HepG2 (cell line): Measurements from ENCODE around the gene STOML3. TPM values are rescaled to one million over a fixed set of nuclear protein-coding genes. Genes with fewer than 3 reads are reported as not detected.

Experiments
- ARNTL ChIP-seq: sonication (generic); formaldehyde crosslinking; IDR thresholded peaks from 2 replicates; pipeline ENCODE4 v1.4.0; 2020; ENCODE audit warnings: mild to moderate bottlenecking, missing genetic modification reagents
- ATF3 ChIP-seq: sonication (generic); formaldehyde crosslinking; IDR thresholded peaks from 2 replicates; pipeline ENCODE4 v1.4.0; 2020; ENCODE audit warnings: missing genetic modification reagents
- E2F1 ChIP-seq: sonication (generic); formaldehyde crosslinking; IDR thresholded peaks from 2 replicates; pipeline ENCODE4 v1.5.0; 2020; ENCODE audit warnings: missing genetic modification reagents
- FIP1L1 ChIP-seq: fragments of 200-400 bp; formaldehyde crosslinking; IDR thresholded peaks from 2 replicates; pipeline ENCODE4 v1.6.1; 2018; ENCODE audit warnings: low read depth, mild to moderate bottlenecking, low read length, moderate library complexity, borderline replicate concordance; ENCODE audit not compliant: insufficient read depth
- MEF2D ChIP-seq: sonication (generic); formaldehyde crosslinking; IDR thresholded peaks from 2 replicates; pipeline ENCODE4 v1.5.1; 2020; ENCODE audit warnings: mild to moderate bottlenecking, missing genetic modification reagents
- MLX ChIP-seq: IDR thresholded peaks from 2 replicates; pipeline ENCODE4 v1.6.1; 2016
- MNT ChIP-seq: fragments of 450-650 bp; IDR thresholded peaks from 2 replicates; pipeline ENCODE4 v1.6.1; 2016
- PRPF4 ChIP-seq: fragments of 200-400 bp; formaldehyde crosslinking; IDR thresholded peaks from 2 replicates; pipeline ENCODE4 v1.6.1; 2016; ENCODE audit warnings: low read length, low read depth; ENCODE audit not compliant: poor library complexity, severe bottlenecking
- TAF1 ChIP-seq: sonication (generic); formaldehyde crosslinking; IDR thresholded peaks from 2 replicates; pipeline ENCODE4 v1.4.0; 2020; ENCODE audit warnings: missing genetic modification reagents
- UBTF ChIP-seq: sonication (generic); formaldehyde crosslinking; IDR thresholded peaks from 2 replicates; pipeline ENCODE4 v1.4.0; 2020; ENCODE audit warnings: mild to moderate bottlenecking, missing genetic modification reagents
- ZMYM4 ChIP-seq: sonication (generic); formaldehyde crosslinking; IDR thresholded peaks from 2 replicates; pipeline ENCODE4 v1.8.1; 2023; ENCODE audit warnings: mild to moderate bottlenecking, missing genetic modification reagents
- ZNF317 ChIP-seq: sonication (generic); formaldehyde crosslinking; IDR thresholded peaks from 2 replicates; pipeline ENCODE4 v1.5.0; 2020; ENCODE audit warnings: mild to moderate bottlenecking, missing genetic modification reagents
- ZNF34 ChIP-seq: sonication (generic); formaldehyde crosslinking; IDR thresholded peaks from 2 replicates; pipeline ENCODE4 v1.4.0; 2020; ENCODE audit warnings: mild to moderate bottlenecking, missing genetic modification reagents, borderline replicate concordance
- ZNF446 ChIP-seq: sonication (generic); formaldehyde crosslinking; IDR thresholded peaks from 2 replicates; pipeline ENCODE4 v1.5.0; 2020; ENCODE audit warnings: mild to moderate bottlenecking, missing genetic modification reagents
- ZNF879 ChIP-seq: sonication (generic); formaldehyde crosslinking; IDR thresholded peaks from 2 replicates; pipeline ENCODE4 v1.8.1; 2023; ENCODE audit warnings: missing genetic modification reagents
- polyA plus RNA-seq, 8 experiments: library from polyadenylated mRNA; depleted of rRNA in 3 of 8; stranded (reverse) in 7 of 8; unstranded in 1 of 8; fragments of >200 nt; fragmentation: Illumina TruSeq in 4 of 8; extraction: Trizol in 4 of 8; gene quantifications; 2 replicates each; pipeline versions ENCODE4 v1.2.1 to v1.2.3, GENCODE V29; 2011 to 2016; ENCODE audit warnings: low read depth in 4 of 8, missing spikeins in 1 of 8, mixed read lengths in 1 of 8; ENCODE audit not compliant: insufficient read depth in 1 of 8
- total RNA-seq, 5 experiments: library from RNA; depleted of rRNA; stranded (reverse); fragments of >200 nt; fragmentation: Illumina TruSeq; extraction: Trizol; gene quantifications; 2 replicates each; pipeline ENCODE4 v1.2.3, GENCODE V29; 2016; ENCODE audit warnings: low read depth in 1 of 5

Gene STOML3
- total and polyA plus RNA-seq, 2 of the 13 experiments (the other 11 are each of a cell fraction or from before 2014, with no cell fraction given), result not detected

- TF ChIP-seq PRPF4 (no peak), TAF1 (peak; percentile 71), ATF3 (CRISPR knock-in tag) (no peak; the same call in 1 of the 2 replicates), ZNF317 (CRISPR knock-in tag) (no peak), UBTF (CRISPR knock-in tag) (peak; percentile 77; the same call in 1 of the 2 replicates), ZNF446 (CRISPR knock-in tag) (no peak; the same call in 1 of the 2 replicates), MEF2D (no peak), ARNTL (CRISPR knock-in tag) (peak; percentile 48; the same call in 1 of the 2 replicates), MLX (CRISPR knock-in tag) (no peak), ZNF879 (no peak), E2F1 (CRISPR knock-in tag) (peak; percentile 82; the same call in 1 of the 2 replicates), MNT (no peak), ZNF34 (0 out of 2 replicates have a peak, but pooled peaks have one; percentile 30), FIP1L1 (no peak), ZMYM4 (CRISPR knock-in tag) (0 out of 2 replicates have a peak, but pooled peaks have one; percentile 11)
Measured at GRCh38 chr13:39037880-39038568, 47.4 kb upstream of the STOML3 start, which contains the start of the genes NHLRC3 and PROSER1 (continued).
